NCI-H446 (cell line): ENCODE measurements around the gene LRIG2.

Source experiments
- DNase-seq, 2 experiments: peaks; one replicate each; lab custom pipeline; 2025; lab: John Stamatoyannopoulos, UW

Gene LRIG2

DNA sequence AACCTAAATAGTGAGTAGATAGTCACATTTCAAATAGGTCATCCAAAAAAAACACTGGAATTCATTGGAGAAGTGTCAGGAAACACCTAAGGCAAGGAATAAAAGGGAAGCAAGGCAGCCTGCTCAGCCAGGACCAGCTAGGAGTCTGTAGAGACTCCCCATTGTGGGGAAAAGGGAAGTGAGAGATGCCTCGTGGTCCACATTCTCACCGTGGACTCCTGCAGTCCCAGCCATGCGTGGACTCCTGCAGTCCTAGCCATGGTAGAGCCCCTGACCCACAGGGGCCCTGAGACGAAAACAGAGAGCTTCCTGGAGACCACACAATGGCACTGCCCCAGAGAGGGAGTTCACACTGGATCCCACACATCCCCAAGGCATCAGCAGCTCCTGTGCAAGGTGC is 97.5 kb downstream of the LRIG2 start:
- DNase-seq, result no peak

DNA sequence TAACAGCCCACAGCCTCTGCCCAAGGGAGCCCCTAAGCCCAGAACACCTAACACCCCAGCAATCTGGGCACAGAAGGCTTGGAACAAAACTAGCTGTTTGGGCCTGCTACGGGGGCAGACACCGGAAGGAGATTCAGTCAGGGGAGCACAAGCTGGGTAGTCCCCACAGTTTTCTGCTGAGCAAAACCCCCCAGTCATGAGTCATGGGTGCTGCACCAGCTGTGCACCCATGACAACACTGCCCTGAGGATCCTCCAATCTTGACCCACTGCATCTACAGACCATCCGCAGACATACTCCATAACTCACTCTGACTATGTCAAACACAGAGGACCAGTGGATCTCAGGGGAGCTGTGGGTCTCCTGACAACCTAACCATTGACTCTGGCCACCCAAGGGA is 105.1 kb downstream of the LRIG2 start:
- DNase-seq, result no peak

GRCh38 chr1:113178522-113178921 is 105.5 kb downstream of the LRIG2 start:
- DNase-seq, result no peak
